ENCODE data around the gene C1orf87. TPM values are rescaled to one million over a fixed set of nuclear protein-coding genes. Genes with fewer than 3 reads are reported as not detected.

The C1orf87 gene
- total and polyA plus RNA-seq, 4 donors = 4.3 to 13.8 (median 7.7) TPM

- no peak for TF ChIP-seq CTCF (IDR thresholded peaks at IDR 0.05; ENCODE audit: control extremely low read depth, extremely low read depth)
- ATAC-seq (ENCODE audit: insufficient read depth, low FRiP score) (no peak), DNase-seq (no peak)
- H3K4me3 ChIP-seq = no peak overlapping the region
- no peaks in the 10 kb centered on the region for H3K9me3 ChIP-seq (ENCODE audit: control insufficient read depth in 4 of 4, insufficient read depth in 3 of 4, low read length in 3 of 4)
- no peak overlapping the region for H3K9ac ChIP-seq (ENCODE audit: insufficient read depth in 1 of 2, low read length in 2 of 2)
- no peaks in the 10 kb centered on the region for H3K36me3 ChIP-seq (ENCODE audit: control insufficient read depth in 4 of 4, insufficient read depth in 4 of 4, low read length in 4 of 4)
- H3K27me3 ChIP-seq (ENCODE audit: control insufficient read depth in 3 of 3, insufficient read depth in 3 of 3, low read length in 2 of 3) = no peaks in the 10 kb centered on the region
- H3K4me1 ChIP-seq (ENCODE audit: control insufficient read depth in 5 of 5, insufficient read depth in 5 of 5, low read length in 5 of 5) = no peaks in the 10 kb centered on the region
- WGBS, 2 donors = 47 to 92% methylated on average over 2 of the region's 2 CpGs
- H3K27ac ChIP-seq (ENCODE audit: low read depth in 1 of 2, low read length in 1 of 2) = no peak overlapping the region
Observed at GRCh38 chr1:60035921-60036320, 37.6 kb downstream of the C1orf87 start.

- WGBS, 2 donors = 70 to 73% methylated on average over 2 of the region's 2 CpGs
Observed at GRCh38 chr1:60034999-60035398, 38.6 kb downstream of the C1orf87 start.

GRCh38 chr1:60033066-60033465 is 40.5 kb downstream of the C1orf87 start:
- WGBS, 2 donors = 93 to 99% methylated on average over 1 of the region's 1 CpG

More at GRCh38 chr1:60034999-60035398, 38.6 kb downstream of the C1orf87 start:
- no peak overlapping the region for H3K27ac ChIP-seq (ENCODE audit: low read depth in 1 of 2, low read length in 1 of 2)
- H3K36me3 ChIP-seq (ENCODE audit: control insufficient read depth in 4 of 4, insufficient read depth in 4 of 4, low read length in 4 of 4) = no peaks in the 10 kb centered on the region
- ATAC-seq (ENCODE audit: insufficient read depth, low FRiP score) (no peak), DNase-seq (no peak)
- H3K9me3 ChIP-seq (ENCODE audit: control insufficient read depth in 4 of 4, insufficient read depth in 3 of 4, low read length in 3 of 4) = no peaks in the 10 kb centered on the region
- no peaks in the 10 kb centered on the region for H3K4me1 ChIP-seq (ENCODE audit: control insufficient read depth in 5 of 5, insufficient read depth in 5 of 5, low read length in 5 of 5)
- H3K4me3 ChIP-seq = no peak overlapping the region
- no peaks in the 10 kb centered on the region for H3K27me3 ChIP-seq (ENCODE audit: control insufficient read depth in 3 of 3, insufficient read depth in 3 of 3, low read length in 2 of 3)
- no peak for TF ChIP-seq CTCF (IDR thresholded peaks at IDR 0.05; ENCODE audit: control extremely low read depth, extremely low read depth)
- H3K9ac ChIP-seq (ENCODE audit: insufficient read depth in 1 of 2, low read length in 2 of 2) = no peak overlapping the region

More at GRCh38 chr1:60033066-60033465, 40.5 kb downstream of the C1orf87 start:
- Histone ChIP-seq H3K4me1 (ENCODE audit: control insufficient read depth in 5 of 5, insufficient read depth in 5 of 5, low read length in 5 of 5) (no peaks in the 10 kb centered on the region), H3K27ac (ENCODE audit: low read depth in 1 of 2, low read length in 1 of 2) (no peak overlapping the region), H3K4me3 (no peak overlapping the region), H3K27me3 (ENCODE audit: control insufficient read depth in 3 of 3, insufficient read depth in 3 of 3, low read length in 2 of 3) (no peaks in the 10 kb centered on the region), H3K9ac (ENCODE audit: insufficient read depth in 1 of 2, low read length in 2 of 2) (no peak overlapping the region), H3K36me3 (ENCODE audit: control insufficient read depth in 4 of 4, insufficient read depth in 4 of 4, low read length in 4 of 4) (no peaks in the 10 kb centered on the region), H3K9me3 (ENCODE audit: control insufficient read depth in 4 of 4, insufficient read depth in 3 of 4, low read length in 3 of 4) (no peaks in the 10 kb centered on the region)
- no peak for DNase-seq
- no peak for TF ChIP-seq CTCF (IDR thresholded peaks at IDR 0.05; ENCODE audit: control extremely low read depth, extremely low read depth)
- ATAC-seq (ENCODE audit: insufficient read depth, low FRiP score) = no peak
